HFFc6 (cell line): ENCODE data around the gene KDM2B. TPM values are rescaled to one million over a fixed set of nuclear protein-coding genes. Genes with fewer than 3 reads are reported as not detected.

Source experiments
- DNase-seq: peaks from one replicate; pipeline ENCODE4 v3.0.0-alpha.2; 2018
- H3K27ac Mint-ChIP-seq: 2 replicates; pipeline ENCODE4 v1.8.0; 2020; ENCODE audit warnings: mild to moderate bottlenecking, mixed read lengths
- H3K27me3 Mint-ChIP-seq: 2 replicates; pipeline ENCODE4 v1.8.0; 2021; ENCODE audit warnings: mild to moderate bottlenecking, moderate library complexity, mixed read lengths; ENCODE audit not compliant: insufficient read depth
- H3K36me3 Mint-ChIP-seq: 2 replicates; pipeline ENCODE4 v1.8.0; 2021; ENCODE audit warnings: low read depth, mixed read lengths
- H3K4me1 Mint-ChIP-seq: 2 replicates; pipeline ENCODE4 v1.8.0; 2020; ENCODE audit warnings: low read depth, mixed read lengths
- H3K4me3 Mint-ChIP-seq: 2 replicates; pipeline ENCODE4 v1.8.0; 2020; ENCODE audit warnings: mild to moderate bottlenecking, moderate library complexity, mixed read lengths
- H3K9me3 Mint-ChIP-seq: 2 replicates; pipeline ENCODE4 v1.8.0; 2020; ENCODE audit warnings: mild to moderate bottlenecking, mixed read lengths
- CTCF ChIP-seq: fragments of 200-600 bp; sonication (generic); IDR thresholded peaks from 2 replicates; pipeline ENCODE4 v1.5.0; 2021; ENCODE audit warnings: antibody characterized with exemption, mild to moderate bottlenecking
- total RNA-seq, 6 experiments: library from RNA; stranded (reverse); fragmentation: NEBNext Ultra II Directional; extraction: Animal tissue kit (Norgen Biotek cat#: 25700); gene quantifications; 2 replicates in 1 of 6; 3 replicates in 5 of 6; pipeline ENCODE4 v1.2.3, GENCODE V29; 2021

KDM2B gene
- total RNA-seq, 6 experiments from 2014 or later: 15.4 to 24.0 (median 21.5) TPM

- Mint-ChIP-seq H3K4me1 (peaks cover 28% of the 10 kb centered on the region), H3K9me3 (no peaks in the 10 kb centered on the region), H3K27ac (peak overlapping the region; percentile 44), H3K36me3 (peaks cover 6% of the 10 kb centered on the region), H3K4me3 (no peak overlapping the region), H3K27me3 (no peaks in the 10 kb centered on the region)
- TF ChIP-seq CTCF: no peak
- DNase-seq: peak; percentile 26
Observed at GRCh38 chr12:121530600-121531355, 50.0 kb downstream of the KDM2B start.

GRCh38 chr12:121529184-121529583 lies 51.6 kb downstream of the KDM2B start:
- H3K4me1 Mint-ChIP-seq: peaks cover 20% of the 10 kb centered on the region

GRCh38 chr12:121525411-121525810 lies 55.4 kb downstream of the KDM2B start:
- no peak overlapping the region for H3K4me3 Mint-ChIP-seq
- DNase-seq: no peak
- TF ChIP-seq CTCF: no peak
- H3K27me3 Mint-ChIP-seq: peaks cover 3% of the 10 kb centered on the region; the same call in 1 of the 2 replicates
- peaks cover 3% of the 10 kb centered on the region for H3K4me1 Mint-ChIP-seq
- no peak overlapping the region for H3K27ac Mint-ChIP-seq
- H3K9me3 Mint-ChIP-seq: no peaks in the 10 kb centered on the region
- H3K36me3 Mint-ChIP-seq: no peaks in the 10 kb centered on the region

More at GRCh38 chr12:121529184-121529583, 51.6 kb downstream of the KDM2B start:
- Mint-ChIP-seq H3K36me3 (peaks cover 6% of the 10 kb centered on the region), H3K9me3 (no peaks in the 10 kb centered on the region), H3K4me3 (no peak overlapping the region), H3K27ac (no peak overlapping the region), H3K27me3 (no peaks in the 10 kb centered on the region)
- no peak for DNase-seq
- no peak for TF ChIP-seq CTCF

GRCh38 chr12:121524196-121524916 lies 56.5 kb downstream of the KDM2B start:
- Mint-ChIP-seq H3K4me1 (no peaks in the 10 kb centered on the region), H3K4me3 (no peak overlapping the region), H3K27me3 (peaks cover 3% of the 10 kb centered on the region; the same call in 1 of the 2 replicates), H3K36me3 (0 out of 2 replicates have a peak, but pooled peaks cover 1% of the 10 kb centered on the region), H3K9me3 (no peaks in the 10 kb centered on the region), H3K27ac (no peak overlapping the region)
- TF ChIP-seq CTCF: no peak
- no peak for DNase-seq

GRCh38 chr12:121523741-121524140 lies 57.1 kb downstream of the KDM2B start:
- no peak overlapping the region for H3K27ac Mint-ChIP-seq
- 0 out of 2 replicates have a peak, but pooled peaks cover 4% of the 10 kb centered on the region for H3K36me3 Mint-ChIP-seq
- H3K27me3 Mint-ChIP-seq: peaks cover 3% of the 10 kb centered on the region; the same call in 1 of the 2 replicates
- TF ChIP-seq CTCF: no peak
- no peak overlapping the region for H3K4me3 Mint-ChIP-seq
- DNase-seq: no peak
- no peaks in the 10 kb centered on the region for H3K9me3 Mint-ChIP-seq
- H3K4me1 Mint-ChIP-seq: no peaks in the 10 kb centered on the region
